Endothelial cell of umbilical vein (primary cell): ENCODE results near the gene LYSMD3. TPM values are rescaled to one million over a fixed set of nuclear protein-coding genes. Genes with fewer than 3 reads are reported as not detected.

Source experiments
- BruUV-seq: library from RNA; stranded (reverse); fragments of 400-500 nt; replicated peaks from 2 replicates; lab custom pipeline; 2021; lab: Mats Ljungman, UMichigan
- CTCF ChIA-PET: fragments of 300-600, 350-600 bp; sonication (Branson Sonifier 250); formaldehyde crosslinking; loops from one replicate; lab custom pipeline; 2021; ENCODE audit warnings: antibody characterized with exemption, inconsistent platforms; lab: Charles Lee
- POLR2A ChIA-PET: fragments of 300-600, 350-600 bp; sonication (Branson Sonifier 250); formaldehyde crosslinking; loops from one replicate; lab custom pipeline; 2021; ENCODE audit warnings: antibody characterized with exemption, inconsistent platforms; lab: Charles Lee
- DNase-seq: peaks from one replicate; pipeline ENCODE4 v3.0.0-alpha.2; 2011; ENCODE audit warnings: low read depth, low spot score
- FAIRE-seq: peaks from 2 replicates; lab custom pipeline; 2011; peaks lifted over from hg19 to GRCh38; lab: Jason Lieb, UNC
- H2AFZ ChIP-seq: 2 replicates; pipeline ENCODE4 v1.6.0; 2012; ENCODE audit warnings: low read depth, low read length, control low read depth, inconsistent platforms
- H3K27ac ChIP-seq: 2 replicates; pipeline ENCODE4 v1.5.1; 2011; ENCODE audit warnings: low read depth, mild to moderate bottlenecking, control low read depth, low read length, moderate library complexity; ENCODE audit not compliant: insufficient read depth
- H3K27me3 ChIP-seq, 2 experiments: 2 replicates each; pipeline versions ENCODE4 v1.6.0 to v1.6.1; 2011; ENCODE audit warnings: low read length in 2 of 2, mixed read lengths in 1 of 2; ENCODE audit not compliant: control insufficient read depth in 2 of 2, insufficient read depth in 2 of 2
- H3K36me3 ChIP-seq, 2 experiments: 2 replicates in 1 of 2; 3 replicates in 1 of 2; pipeline ENCODE4 v1.5.1; 2011; ENCODE audit warnings: low read length in 2 of 2, mild to moderate bottlenecking in 1 of 2, moderate library complexity in 1 of 2; ENCODE audit not compliant: control insufficient read depth in 2 of 2, insufficient read depth in 2 of 2; ENCODE audit errors: extremely low read depth in 1 of 2
- H3K4me1 ChIP-seq: 3 replicates; pipeline ENCODE4 v1.5.1; 2011; ENCODE audit warnings: mild to moderate bottlenecking, low read length; ENCODE audit not compliant: control insufficient read depth, insufficient read depth; ENCODE audit errors: extremely low read depth
- H3K4me2 ChIP-seq: 2 replicates; pipeline ENCODE4 v1.6.1; 2011; ENCODE audit warnings: low read length, control low read depth, mixed read lengths; ENCODE audit not compliant: insufficient read depth
- H3K4me3 ChIP-seq, 3 experiments: fragments of 200-600 bp in 1 of 3; sonication (generic), shearing (Covaris generic) in 1 of 3; replicated peaks in 1 of 3; 2 replicates each; pipeline ENCODE4 v1.5.1; 2011 to 2016; ENCODE audit warnings: control low read depth in 3 of 3, low read length in 3 of 3, mild to moderate bottlenecking in 2 of 3, inconsistent platforms in 1 of 3, low read depth in 1 of 3, moderate library complexity in 1 of 3; ENCODE audit not compliant: insufficient read depth in 1 of 3
- H3K79me2 ChIP-seq: 2 replicates; pipeline ENCODE4 v1.6.0; 2012; ENCODE audit warnings: low read length, inconsistent platforms; ENCODE audit not compliant: control insufficient read depth, insufficient read depth
- H3K9ac ChIP-seq: replicated peaks from 2 replicates; pipeline ENCODE3; 2011; ENCODE audit warnings: low read length, control low read depth; ENCODE audit not compliant: insufficient read depth; ENCODE audit errors: extremely low read depth
- H3K9me1 ChIP-seq: replicated peaks from 3 replicates; pipeline ENCODE4 v1.6.0; 2011; ENCODE audit warnings: mild to moderate bottlenecking, low read length; ENCODE audit not compliant: control insufficient read depth, insufficient read depth; ENCODE audit errors: extremely low read depth
- H3K9me3 ChIP-seq: replicated peaks from 2 replicates; pipeline ENCODE4 v1.5.1; 2012; ENCODE audit warnings: low read length, inconsistent platforms; ENCODE audit not compliant: control insufficient read depth, insufficient read depth
- H4K20me1 ChIP-seq: replicated peaks from 2 replicates; pipeline ENCODE3; 2011; ENCODE audit warnings: mild to moderate bottlenecking, low read length; ENCODE audit not compliant: control insufficient read depth, insufficient read depth; ENCODE audit errors: extremely low read depth
- EZH2 ChIP-seq: IDR thresholded peaks from 2 replicates; pipeline ENCODE4 v1.6.1; 2012; ENCODE audit warnings: borderline replicate concordance, low read depth, mild to moderate bottlenecking, moderate library complexity, low read length, inconsistent platforms; ENCODE audit not compliant: severe bottlenecking
- FOS ChIP-seq: IDR thresholded peaks from 2 replicates; pipeline ENCODE4 v1.6.1; 2011; ENCODE audit warnings: mild to moderate bottlenecking, low read length, moderate library complexity, borderline replicate concordance; ENCODE audit not compliant: insufficient read depth
- GATA2 ChIP-seq: IDR thresholded peaks from 2 replicates; pipeline ENCODE4 v1.7.0; 2011; ENCODE audit warnings: low read depth, mild to moderate bottlenecking, moderate library complexity, mixed read lengths, low read length; ENCODE audit not compliant: insufficient read length, insufficient read depth
- JUN ChIP-seq: IDR thresholded peaks from 2 replicates; pipeline ENCODE4 v1.6.1; 2011; ENCODE audit warnings: borderline replicate concordance, low read depth; ENCODE audit not compliant: insufficient read length, insufficient read depth
- MYC ChIP-seq: IDR thresholded peaks from one replicate; pipeline ENCODE4 v1.6.1; 2011; ENCODE audit warnings: mild to moderate bottlenecking, low read depth, low read length
- POLR2A ChIP-seq: IDR thresholded peaks from 2 replicates; pipeline ENCODE4 v1.6.1; 2012; ENCODE audit warnings: low read depth, mild to moderate bottlenecking, control low read depth, low read length
- POLR2AphosphoS5 ChIP-seq: IDR thresholded peaks from 2 replicates; pipeline ENCODE4 v1.6.1; 2012; ENCODE audit warnings: low read depth, mild to moderate bottlenecking, control low read depth, low read length, moderate library complexity; ENCODE audit not compliant: insufficient read depth
- dilution Hi-C: fragments of 300-500 bp; cut with MboI; formaldehyde crosslinking; loops from one replicate; pipeline ENCODE4 v1.15.0; 2019; ENCODE audit warnings: low sequenced_read_pairs; ENCODE audit not compliant: extremely low pct_ligation_motif_present
- intact Hi-C: fragments of 100-400 bp; cut with micrococcal nuclease; formaldehyde crosslinking; loops from one replicate; pipeline ENCODE4 v1.10.0; 2022
- polyA plus RNA-seq, 4 experiments: library from polyadenylated mRNA; depleted of rRNA in 3 of 4; stranded (reverse) in 3 of 4; unstranded in 1 of 4; fragments of >200 nt; gene quantifications; 2 replicates each; pipeline versions ENCODE4 v1.2.1 to v1.2.3, GENCODE V29; 2011 to 2012; ENCODE audit warnings: missing spikeins in 1 of 4
- total RNA-seq: library from RNA; stranded (reverse); gene quantifications from 2 replicates; pipeline ENCODE4 v1.2.3, GENCODE V29; 2021
- TF ChIP-seq, protein P1 (sequence below): IDR thresholded peaks from 2 replicates; pipeline ENCODE4 v1.6.1; 2011; ENCODE audit not compliant: insufficient read depth, insufficient read length
- TF ChIP-seq, protein P2 (sequence below), 2 donors: IDR thresholded peaks; 1 replicate in 1 of 2; 2 replicates in 1 of 2; pipeline ENCODE4 v1.5.1; 2011; ENCODE audit warnings: low read length in 2 of 2, mild to moderate bottlenecking in 2 of 2, moderate library complexity in 2 of 2, control low read depth in 1 of 2, inconsistent platforms in 1 of 2, low read depth in 1 of 2; ENCODE audit not compliant: insufficient read depth in 1 of 2; ENCODE audit errors: extremely low read depth in 1 of 2

LYSMD3 gene
- total and polyA plus RNA-seq, 2 donors (not counting 3 experiments of a cell fraction or from before 2014, with no cell fraction given) = 6.0 to 21.3 TPM

DNA sequence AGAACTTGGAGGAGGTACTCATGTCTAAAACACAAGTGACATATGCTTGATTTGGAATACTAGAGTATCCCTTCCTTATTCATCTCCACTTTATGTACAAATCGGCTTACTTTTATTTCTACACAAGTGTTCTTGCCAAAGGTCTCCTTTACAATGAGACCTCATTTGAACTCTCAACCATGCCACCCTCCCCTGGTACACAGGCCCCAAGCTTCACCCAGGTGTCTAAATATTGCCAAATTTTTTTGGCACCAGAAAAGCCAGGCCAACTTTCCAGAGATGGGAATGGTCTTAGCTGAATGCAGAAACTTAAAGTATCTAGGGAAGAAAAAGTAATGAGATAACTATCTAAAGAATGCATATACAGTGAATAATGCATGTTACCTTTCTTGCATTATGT is 18.9 kb downstream of the LYSMD3 start:
- H3K4me3 ChIP-seq = no peak overlapping the region
- dilution Hi-C loops = no loop called here
- no peaks in the 10 kb centered on the region for H3K36me3 ChIP-seq
- no TSS peak for BruUV-seq
- FAIRE-seq = no peak
- DNase-seq = no peak
- no peaks in the 10 kb centered on the region for H3K9me3 ChIP-seq
- H4K20me1 ChIP-seq = no peaks in the 10 kb centered on the region
- no peaks in the 10 kb centered on the region for H3K79me2 ChIP-seq
- H3K27ac ChIP-seq = no peak overlapping the region
- H3K9ac ChIP-seq = no peak overlapping the region
- intact Hi-C loops = no loop called here
- ChIA-PET CTCF (no interaction called here), POLR2A (no interaction called here)
- H2AFZ ChIP-seq = no peak overlapping the region
- H3K9me1 ChIP-seq = no peaks in the 10 kb centered on the region
- TF ChIP-seq EZH2 = no peak
- TF ChIP-seq, protein P1, sequence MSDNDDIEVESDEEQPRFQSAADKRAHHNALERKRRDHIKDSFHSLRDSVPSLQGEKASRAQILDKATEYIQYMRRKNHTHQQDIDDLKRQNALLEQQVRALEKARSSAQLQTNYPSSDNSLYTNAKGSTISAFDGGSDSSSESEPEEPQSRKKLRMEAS = no peak
- no peak overlapping the region for H3K4me2 ChIP-seq
- H3K27me3 ChIP-seq = no peaks in the 10 kb centered on the region
- H3K4me1 ChIP-seq = no peaks in the 10 kb centered on the region

DNA sequence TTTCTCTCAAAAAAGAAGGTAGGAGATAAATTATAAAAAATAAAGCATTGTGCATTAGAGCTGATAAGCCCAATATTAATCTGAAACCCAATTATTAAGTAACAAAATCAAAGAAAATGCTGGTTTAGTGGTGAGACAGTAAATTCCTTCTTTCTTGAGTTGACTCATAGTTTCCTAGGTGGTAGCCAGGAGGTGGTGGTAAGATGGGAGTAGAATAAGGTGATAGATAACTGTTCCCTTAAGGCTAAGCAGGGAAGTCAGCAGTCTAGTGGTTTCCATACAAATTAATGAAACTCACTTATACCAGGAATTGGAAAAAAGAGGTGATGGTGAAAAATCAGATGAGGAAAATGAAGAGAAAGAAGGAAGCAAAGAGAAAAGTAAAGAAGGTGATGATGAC is 23.2 kb downstream of the LYSMD3 start:
- no peaks in the 10 kb centered on the region for H3K4me1 ChIP-seq
- H3K9me1 ChIP-seq = no peaks in the 10 kb centered on the region
- H3K79me2 ChIP-seq = no peaks in the 10 kb centered on the region
- BruUV-seq = no TSS peak
- H3K27ac ChIP-seq = no peak overlapping the region
- H3K36me3 ChIP-seq = no peaks in the 10 kb centered on the region
- FAIRE-seq = no peak
- TF ChIP-seq, protein P1 = no peak
- TF ChIP-seq JUN = no peak
- TF ChIP-seq, protein P2, sequence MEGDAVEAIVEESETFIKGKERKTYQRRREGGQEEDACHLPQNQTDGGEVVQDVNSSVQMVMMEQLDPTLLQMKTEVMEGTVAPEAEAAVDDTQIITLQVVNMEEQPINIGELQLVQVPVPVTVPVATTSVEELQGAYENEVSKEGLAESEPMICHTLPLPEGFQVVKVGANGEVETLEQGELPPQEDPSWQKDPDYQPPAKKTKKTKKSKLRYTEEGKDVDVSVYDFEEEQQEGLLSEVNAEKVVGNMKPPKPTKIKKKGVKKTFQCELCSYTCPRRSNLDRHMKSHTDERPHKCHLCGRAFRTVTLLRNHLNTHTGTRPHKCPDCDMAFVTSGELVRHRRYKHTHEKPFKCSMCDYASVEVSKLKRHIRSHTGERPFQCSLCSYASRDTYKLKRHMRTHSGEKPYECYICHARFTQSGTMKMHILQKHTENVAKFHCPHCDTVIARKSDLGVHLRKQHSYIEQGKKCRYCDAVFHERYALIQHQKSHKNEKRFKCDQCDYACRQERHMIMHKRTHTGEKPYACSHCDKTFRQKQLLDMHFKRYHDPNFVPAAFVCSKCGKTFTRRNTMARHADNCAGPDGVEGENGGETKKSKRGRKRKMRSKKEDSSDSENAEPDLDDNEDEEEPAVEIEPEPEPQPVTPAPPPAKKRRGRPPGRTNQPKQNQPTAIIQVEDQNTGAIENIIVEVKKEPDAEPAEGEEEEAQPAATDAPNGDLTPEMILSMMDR (IDR thresholded peaks at IDR 0.05; ENCODE audit: extremely low read depth in 1 of 2, insufficient read depth in 1 of 2, low read depth in 1 of 2, low read length in 2 of 2) = no peak
- no peak for TF ChIP-seq FOS
- TF ChIP-seq GATA2 = no peak
- no peak for TF ChIP-seq MYC
- no peak for TF ChIP-seq POLR2A
- TF ChIP-seq POLR2AphosphoS5 = no peak
- TF ChIP-seq EZH2 = no peak
- no peaks in the 10 kb centered on the region for H3K9me3 ChIP-seq
- H3K9ac ChIP-seq = no peak overlapping the region
- H4K20me1 ChIP-seq = no peaks in the 10 kb centered on the region
- dilution Hi-C loops (no loop called here), intact Hi-C loops (no loop called here)
- CTCF ChIA-PET = no interaction called here
- no peaks in the 10 kb centered on the region for H3K27me3 ChIP-seq
- H2AFZ ChIP-seq = no peak overlapping the region
- H3K4me2 ChIP-seq = no peak overlapping the region
- no peak overlapping the region for H3K4me3 ChIP-seq
- no peak for DNase-seq
- POLR2A ChIA-PET = no interaction called here
